Left ventricle myocardium inferior (tissue), 1 donor: ENCODE data around the gene ANKS1B. TPM values are rescaled to one million over a fixed set of nuclear protein-coding genes. Genes with fewer than 3 reads are reported as not detected.
A peak's percentile ranks its signal among the peaks of the same experiment; 100 is the strongest.

Source experiments
- DNase-seq: peaks from one replicate; pipeline ENCODE4 v3.0.0-alpha.2; 2020
- H3K27ac ChIP-seq: fragments of 200-600 bp; replicated peaks from 2 replicates; pipeline ENCODE4 v1.8.0; 2021
- H3K27me3 ChIP-seq: fragments of 200-600 bp; 2 replicates; pipeline ENCODE4 v1.8.0; 2021; ENCODE audit warnings: low read depth
- H3K36me3 ChIP-seq: fragments of 200-600 bp; 2 replicates; pipeline ENCODE4 v1.8.0; 2021
- H3K4me1 ChIP-seq: fragments of 200-600 bp; 2 replicates; pipeline ENCODE4 v1.8.0; 2021
- H3K4me3 ChIP-seq: fragments of 200-600 bp; 2 replicates; pipeline ENCODE4 v1.8.0; 2021; ENCODE audit warnings: mild to moderate bottlenecking, moderate library complexity
- H3K9me3 ChIP-seq: fragments of 200-600 bp; replicated peaks from 2 replicates; pipeline ENCODE4 v1.8.0; 2021
- intact Hi-C: fragments of 100-400 bp; cut with micrococcal nuclease; formaldehyde crosslinking; loops from one replicate; pipeline ENCODE4 v1.11.0; 2022
- total RNA-seq: library from RNA; stranded (reverse); fragmentation: NEBNext Ultra II Directional; extraction: Animal tissue kit (Norgen Biotek cat#: 25700); gene quantifications from one replicate; pipeline ENCODE4 v1.2.1, GENCODE V29; 2021
- TF ChIP-seq, protein P1 (sequence below): fragments of 200-600 bp; IDR thresholded peaks from 2 replicates; pipeline ENCODE4 v1.8.0; 2021; ENCODE audit warnings: antibody characterized with exemption, mild to moderate bottlenecking, borderline replicate concordance
- donor health status: DM: no; HTN: yes; CAD: no; lungs with severe emphysema.

Gene ANKS1B
- total RNA-seq, 1 donor from 2014 or later: 1.6 TPM

DNA sequence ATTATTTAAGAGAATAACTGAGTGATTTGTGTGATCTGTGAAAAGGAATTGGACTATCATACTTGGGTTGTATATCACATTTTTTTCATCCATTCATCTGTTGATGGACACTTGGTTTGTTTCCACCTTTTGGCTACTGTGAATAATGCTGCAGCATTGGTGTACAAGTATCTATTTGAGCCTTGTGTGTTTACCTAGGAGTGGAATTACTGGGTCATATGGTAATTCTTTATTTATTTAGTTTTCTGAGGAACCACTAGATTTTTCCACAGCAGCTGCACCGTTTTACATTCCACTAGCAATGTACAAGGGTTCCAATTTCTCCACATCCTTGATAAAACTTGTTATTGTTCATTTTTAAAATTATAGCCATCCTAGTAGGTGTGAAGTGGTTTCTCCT lies 1283.6 kb downstream of the ANKS1B start:
- H3K4me1 ChIP-seq: peaks cover 16% of the 10 kb centered on the region
- DNase-seq: no peak
- no peaks in the 10 kb centered on the region for H3K9me3 ChIP-seq
- no peaks in the 10 kb centered on the region for H3K27me3 ChIP-seq
- no peak overlapping the region for H3K27ac ChIP-seq
- TF ChIP-seq, protein P1, sequence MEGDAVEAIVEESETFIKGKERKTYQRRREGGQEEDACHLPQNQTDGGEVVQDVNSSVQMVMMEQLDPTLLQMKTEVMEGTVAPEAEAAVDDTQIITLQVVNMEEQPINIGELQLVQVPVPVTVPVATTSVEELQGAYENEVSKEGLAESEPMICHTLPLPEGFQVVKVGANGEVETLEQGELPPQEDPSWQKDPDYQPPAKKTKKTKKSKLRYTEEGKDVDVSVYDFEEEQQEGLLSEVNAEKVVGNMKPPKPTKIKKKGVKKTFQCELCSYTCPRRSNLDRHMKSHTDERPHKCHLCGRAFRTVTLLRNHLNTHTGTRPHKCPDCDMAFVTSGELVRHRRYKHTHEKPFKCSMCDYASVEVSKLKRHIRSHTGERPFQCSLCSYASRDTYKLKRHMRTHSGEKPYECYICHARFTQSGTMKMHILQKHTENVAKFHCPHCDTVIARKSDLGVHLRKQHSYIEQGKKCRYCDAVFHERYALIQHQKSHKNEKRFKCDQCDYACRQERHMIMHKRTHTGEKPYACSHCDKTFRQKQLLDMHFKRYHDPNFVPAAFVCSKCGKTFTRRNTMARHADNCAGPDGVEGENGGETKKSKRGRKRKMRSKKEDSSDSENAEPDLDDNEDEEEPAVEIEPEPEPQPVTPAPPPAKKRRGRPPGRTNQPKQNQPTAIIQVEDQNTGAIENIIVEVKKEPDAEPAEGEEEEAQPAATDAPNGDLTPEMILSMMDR: no peak
- H3K4me3 ChIP-seq: no peak overlapping the region
- peaks cover 10% of the 10 kb centered on the region for H3K36me3 ChIP-seq
- intact Hi-C loops: no loop called here

DNA sequence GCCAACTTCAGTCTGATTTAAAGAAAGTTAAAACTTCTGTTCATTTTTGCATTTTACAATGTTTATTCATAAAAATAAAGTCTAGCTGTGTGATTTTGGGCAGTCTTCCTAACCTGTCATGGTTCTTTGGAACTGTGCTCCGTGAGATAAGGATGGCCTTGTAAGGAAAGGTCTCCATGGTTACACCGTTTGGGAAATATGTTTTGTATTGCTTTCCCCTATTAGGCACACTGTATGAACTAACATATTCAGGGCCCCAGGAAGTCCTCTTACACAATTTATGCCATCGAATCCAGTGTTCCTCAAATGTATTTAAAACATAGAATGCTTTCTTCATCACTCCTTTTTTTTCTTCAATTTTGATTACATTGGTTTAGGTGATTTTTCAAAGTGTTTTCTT lies 1285.2 kb downstream of the ANKS1B start:
- H3K27me3 ChIP-seq: no peaks in the 10 kb centered on the region
- peaks cover 16% of the 10 kb centered on the region for H3K4me1 ChIP-seq
- intact Hi-C loops: loop anchor here (5.0 kb wide), 1 partner anchor 298 kb away; no protein-coding TSS in a partner anchor
- peaks cover 3% of the 10 kb centered on the region for H3K9me3 ChIP-seq
- DNase-seq: no peak
- TF ChIP-seq, protein P1: no peak
- peaks cover 11% of the 10 kb centered on the region for H3K36me3 ChIP-seq
- no peak overlapping the region for H3K27ac ChIP-seq
- H3K4me3 ChIP-seq: no peak overlapping the region

- Histone ChIP-seq H3K4me1 (peaks cover 16% of the 10 kb centered on the region), H3K27me3 (no peaks in the 10 kb centered on the region), H3K36me3 (peaks cover 18% of the 10 kb centered on the region), H3K27ac (no peak overlapping the region), H3K9me3 (peaks cover 8% of the 10 kb centered on the region), H3K4me3 (no peak overlapping the region)
- intact Hi-C loops: loop anchor here (5.0 kb wide), 1 partner anchor 298 kb away; no protein-coding TSS in a partner anchor
- peak; percentile 41 for DNase-seq
- TF ChIP-seq, protein P1: peak; percentile 68
Observed at GRCh38 chr12:98698603-98699463, 1285.9 kb downstream of the ANKS1B start.

- Histone ChIP-seq H3K4me3 (no peak overlapping the region), H3K27ac (no peak overlapping the region), H3K36me3 (peaks cover 30% of the 10 kb centered on the region), H3K9me3 (peaks cover 8% of the 10 kb centered on the region), H3K4me1 (peaks cover 16% of the 10 kb centered on the region), H3K27me3 (no peaks in the 10 kb centered on the region)
- intact Hi-C loops: loop anchor here (5.0 kb wide), 1 partner anchor 300 kb away; no protein-coding TSS in a partner anchor
- TF ChIP-seq, protein P1: no peak
- DNase-seq: no peak
Observed at GRCh38 chr12:98697209-98697608, 1287.5 kb downstream of the ANKS1B start.

GRCh38 chr12:98696036-98696646 lies 1288.6 kb downstream of the ANKS1B start:
- H3K4me1 ChIP-seq: peaks cover 16% of the 10 kb centered on the region
- DNase-seq: no peak
- H3K27me3 ChIP-seq: no peaks in the 10 kb centered on the region
- no peak overlapping the region for H3K27ac ChIP-seq
- intact Hi-C loops: loop anchor here (5.0 kb wide), 1 partner anchor 301 kb away; no protein-coding TSS in a partner anchor
- TF ChIP-seq, protein P1: no peak
- peaks cover 8% of the 10 kb centered on the region for H3K9me3 ChIP-seq
- H3K4me3 ChIP-seq: no peak overlapping the region
- H3K36me3 ChIP-seq: peaks cover 36% of the 10 kb centered on the region
